ENCODE results near the gene CLN5.

- TF ChIP-seq CTCF (IDR thresholded peaks at IDR 0.05): no peak
- TF ChIP-seq POLR2A (IDR thresholded peaks at IDR 0.05): no peak
Observed at GRCh38 chr13:76967031-76967430, 24.9 kb upstream of the CLN5 start.

All from vagina (tissue), 2 donors.